Tibial nerve (tissue), 4 donors: Measurements from ENCODE around the gene PTGES3. TPM values are rescaled to one million over a fixed set of nuclear protein-coding genes. Genes with fewer than 3 reads are reported as not detected.

Experiments used
- DNase-seq, 2 donors: peaks; one replicate each; pipeline ENCODE4 v3.0.0-alpha.2; 2019; ENCODE audit warnings: low spot score in 2 of 2
- H3K27ac ChIP-seq, 4 donors: fragments of 200-600 bp; sonication (generic) in 3 of 4; one replicate each; pipeline ENCODE4 v1.5.1; 2017 to 2019; ENCODE audit warnings: mild to moderate bottlenecking in 1 of 4
- H3K27me3 ChIP-seq, 2 donors: fragments of 200-600 bp; sonication (generic) in 1 of 2; one replicate each; pipeline versions ENCODE4 v1.5.1 to v1.6.0; 2017 to 2019
- H3K36me3 ChIP-seq, 3 donors: fragments of 200-600 bp; sonication (generic); one replicate each; pipeline ENCODE4 v1.5.1; 2018 to 2019
- H3K4me1 ChIP-seq, 4 donors: fragments of 200-600 bp; sonication (generic) in 3 of 4; one replicate each; pipeline ENCODE4 v1.5.1; 2017 to 2019
- H3K4me3 ChIP-seq, 4 donors: fragments of 200-600 bp; sonication (generic) in 3 of 4; one replicate each; pipeline ENCODE4 v1.5.1; 2017 to 2019; ENCODE audit warnings: mild to moderate bottlenecking in 1 of 4, moderate library complexity in 1 of 4
- H3K9me3 ChIP-seq, 4 donors: fragments of 200-600 bp; sonication (generic) in 3 of 4; one replicate each; pipeline ENCODE4 v1.5.1; 2017 to 2019
- EP300 ChIP-seq, 2 donors: sonication (generic); formaldehyde crosslinking; IDR thresholded peaks; one replicate each; pipeline ENCODE4 v1.6.1; 2017; ENCODE audit warnings: antibody characterized with exemption in 2 of 2, mild to moderate bottlenecking in 1 of 2
- POLR2A ChIP-seq, 2 donors: fragments of 450-650 bp; IDR thresholded peaks; one replicate each; pipeline ENCODE4 v1.6.1; 2017; ENCODE audit warnings: antibody characterized with exemption in 2 of 2, mild to moderate bottlenecking in 2 of 2, moderate library complexity in 2 of 2
- WGBS, 2 donors: methylation state at CpG; one replicate each; pipeline ENCODE4 v1.1.5; 2018; 5-methylcytosine and 5-hydroxymethylcytosine counted together
- total RNA-seq, 4 donors: library from RNA; depleted of rRNA; stranded (reverse); fragments of >200 nt; gene quantifications; one replicate each; pipeline ENCODE4 v1.1.0, GENCODE V29; 2016
- TF ChIP-seq, protein P1 (sequence below), 5 experiments: fragments of 200-600 bp in 3 of 5; fragments of 450-650 bp in 2 of 5; sonication (generic) in 3 of 5; IDR thresholded peaks; one replicate each; pipeline ENCODE4 v1.5.1; 2016 to 2019; ENCODE audit warnings: antibody characterized with exemption in 5 of 5, mild to moderate bottlenecking in 3 of 5, moderate library complexity in 2 of 5

Gene PTGES3
- total RNA-seq, 4 donors from 2014 or later = 71.0 to 84.0 (median 77.2) TPM

GRCh38 chr12:56644654-56645053, 43.4 kb downstream of the PTGES3 start:
- Histone ChIP-seq H3K27me3 (no peaks in the 10 kb centered on the region), H3K9me3 (no peaks in the 10 kb centered on the region), H3K4me3 (peak overlapping the region; percentile 78 to 99 (median 97)), H3K36me3 (peaks cover 0 to 49% (median 32%) of the 10 kb centered on the region in 3 donors), H3K27ac (peak overlapping the region; percentile 87 to 94 (median 92)), H3K4me1 (peaks cover 0 to 45% (median 15%) of the 10 kb centered on the region in 4 donors)
- no peak for TF ChIP-seq POLR2A (IDR thresholded peaks at IDR 0.05)
- TF ChIP-seq, protein P1, sequence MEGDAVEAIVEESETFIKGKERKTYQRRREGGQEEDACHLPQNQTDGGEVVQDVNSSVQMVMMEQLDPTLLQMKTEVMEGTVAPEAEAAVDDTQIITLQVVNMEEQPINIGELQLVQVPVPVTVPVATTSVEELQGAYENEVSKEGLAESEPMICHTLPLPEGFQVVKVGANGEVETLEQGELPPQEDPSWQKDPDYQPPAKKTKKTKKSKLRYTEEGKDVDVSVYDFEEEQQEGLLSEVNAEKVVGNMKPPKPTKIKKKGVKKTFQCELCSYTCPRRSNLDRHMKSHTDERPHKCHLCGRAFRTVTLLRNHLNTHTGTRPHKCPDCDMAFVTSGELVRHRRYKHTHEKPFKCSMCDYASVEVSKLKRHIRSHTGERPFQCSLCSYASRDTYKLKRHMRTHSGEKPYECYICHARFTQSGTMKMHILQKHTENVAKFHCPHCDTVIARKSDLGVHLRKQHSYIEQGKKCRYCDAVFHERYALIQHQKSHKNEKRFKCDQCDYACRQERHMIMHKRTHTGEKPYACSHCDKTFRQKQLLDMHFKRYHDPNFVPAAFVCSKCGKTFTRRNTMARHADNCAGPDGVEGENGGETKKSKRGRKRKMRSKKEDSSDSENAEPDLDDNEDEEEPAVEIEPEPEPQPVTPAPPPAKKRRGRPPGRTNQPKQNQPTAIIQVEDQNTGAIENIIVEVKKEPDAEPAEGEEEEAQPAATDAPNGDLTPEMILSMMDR (IDR thresholded peaks at IDR 0.05) = no peak
- TF ChIP-seq EP300 (IDR thresholded peaks at IDR 0.05) = no peak
- WGBS, 2 donors = 48 to 59% methylated on average over 4 of the region's 4 CpGs
- no peak for DNase-seq

- Histone ChIP-seq H3K4me3 (no peak overlapping the region), H3K9me3 (no peaks in the 10 kb centered on the region), H3K27ac (no peak overlapping the region), H3K36me3 (peaks cover 7 to 71% (median 43%) of the 10 kb centered on the region in 3 donors), H3K27me3 (no peaks in the 10 kb centered on the region), H3K4me1 (peaks cover 0 to 61% (median 22%) of the 10 kb centered on the region in 4 donors)
- 79 to 82% methylated on average over 6 of the region's 6 CpGs for WGBS, 2 donors
- DNase-seq = no peak
- TF ChIP-seq, protein P1 (IDR thresholded peaks at IDR 0.05) = no peak
- TF ChIP-seq POLR2A (IDR thresholded peaks at IDR 0.05) (no peak), EP300 (IDR thresholded peaks at IDR 0.05) (no peak)
Measured at GRCh38 chr12:56641219-56641618, 46.9 kb downstream of the PTGES3 start.

DNA sequence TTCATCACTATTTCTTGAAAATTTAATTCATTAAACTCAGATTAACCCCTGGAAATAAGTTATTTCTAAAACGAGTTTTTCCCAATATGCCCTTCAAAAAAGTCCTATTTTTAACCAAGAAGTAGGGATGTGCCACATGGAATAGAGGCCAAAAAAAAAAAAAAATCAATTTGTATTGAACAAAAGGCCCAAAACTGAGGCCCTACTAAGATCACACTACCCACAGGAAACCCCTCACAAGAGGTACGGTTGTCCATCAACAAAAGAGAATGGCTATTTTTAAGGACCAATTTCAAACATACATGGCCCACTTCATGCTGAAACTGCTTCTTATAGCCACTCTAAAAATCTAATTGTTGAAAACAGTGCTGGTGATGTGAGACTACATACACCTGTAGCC, 50.5 kb downstream of the PTGES3 start:
- no peak for DNase-seq
- Histone ChIP-seq H3K9me3 (no peaks in the 10 kb centered on the region), H3K4me3 (no peak overlapping the region), H3K27ac (peak overlapping the region; percentile 96 to 99 (median 97)), H3K27me3 (no peaks in the 10 kb centered on the region), H3K4me1 (peaks cover 0 to 55% (median 23%) of the 10 kb centered on the region in 4 donors), H3K36me3 (peaks cover 7 to 52% (median 31%) of the 10 kb centered on the region in 3 donors)
- TF ChIP-seq, protein P1 (IDR thresholded peaks at IDR 0.05) = no peak
- no peak for TF ChIP-seq EP300 (IDR thresholded peaks at IDR 0.05)
- TF ChIP-seq POLR2A (IDR thresholded peaks at IDR 0.05) = no peak
- 47 to 53% methylated on average over 2 of the region's 2 CpGs for WGBS, 2 donors

GRCh38 chr12:56636675-56637540, 51.2 kb downstream of the PTGES3 start:
- Histone ChIP-seq H3K27me3 (no peaks in the 10 kb centered on the region), H3K4me3 (peak overlapping the region; percentile 75 to 84 (median 78)), H3K9me3 (no peaks in the 10 kb centered on the region), H3K36me3 (peaks cover 7 to 44% (median 24%) of the 10 kb centered on the region in 3 donors), H3K27ac (peak overlapping the region; percentile 96 to 99 (median 97)), H3K4me1 (peaks cover 0 to 55% (median 27%) of the 10 kb centered on the region in 4 donors)
- DNase-seq = peak; percentile 99
- 0 to 1% methylated on average over 12 of the region's 12 CpGs for WGBS, 2 donors
- TF ChIP-seq EP300 (IDR thresholded peaks at IDR 0.05) (peak; percentile 86 to 93), POLR2A (IDR thresholded peaks at IDR 0.05) (peak; percentile 54 to 76)
- TF ChIP-seq, protein P1 (IDR thresholded peaks at IDR 0.05) = peak; percentile 64 to 80 (median 72)
